Fibroblast of skin of right biceps (primary cell): ENCODE data around the gene RECQL5.
A peak's percentile ranks its signal among the peaks of the same experiment; 100 is the strongest.
"Not testable (repeated sequence)": the region's sequence is repeated elsewhere in the genome, so short reads cannot be mapped to it uniquely, and the experiment has no call there.

Experiments used
- DNase-seq: peaks from one replicate; pipeline ENCODE4 v3.0.0-alpha.2; 2013

The RECQL5 gene

GRCh38 chr17:75589919-75590303, 77.0 kb downstream of the RECQL5 start:
- no peak for DNase-seq

- DNase-seq = peak; percentile 86
Measured at GRCh38 chr17:75589012-75589918, 77.7 kb downstream of the RECQL5 start.

- DNase-seq = peak; percentile 10
Measured at GRCh38 chr17:75588596-75589011, 78.3 kb downstream of the RECQL5 start.

GRCh38 chr17:75587675-75588595, 79.0 kb downstream of the RECQL5 start, which contains the start of gene MYO15B:
Gene MYO15B, plus strand, starts transcription at chr17:75587800. Its CDS starts 258 bp downstream, at chr17:75588058.
- peak; percentile 46 for DNase-seq

GRCh38 chr17:75584849-75585175, 82.1 kb downstream of the RECQL5 start:
- no peak for DNase-seq

GRCh38 chr17:75583197-75583596, 83.8 kb downstream of the RECQL5 start:
- not testable (repeated sequence) for DNase-seq

GRCh38 chr17:75581121-75581725, 85.7 kb downstream of the RECQL5 start:
- not testable (repeated sequence) for DNase-seq
